Fibroblast of the aortic adventitia (primary cell): Measurements from ENCODE around the gene HDGFL2. TPM values are rescaled to one million over a fixed set of nuclear protein-coding genes. Genes with fewer than 3 reads are reported as not detected.

Experiments
- DNase-seq: peaks from one replicate; pipeline ENCODE4 v3.0.0-alpha.2; 2010; ENCODE audit warnings: low read depth
- H3K4me3 ChIP-seq: 2 replicates; pipeline ENCODE4 v1.5.1; 2011; ENCODE audit warnings: low read depth, mild to moderate bottlenecking, control low read depth, low read length, moderate library complexity
- total RNA-seq: library from RNA; depleted of rRNA; stranded (reverse); fragments of >200 nt; gene quantifications from 2 replicates; pipeline ENCODE4 v1.2.3, GENCODE V29; 2012; ENCODE audit warnings: low replicate concordance
- TF ChIP-seq, protein P1 (sequence below): IDR thresholded peaks from 2 replicates; pipeline ENCODE4 v1.5.1; 2011; ENCODE audit warnings: mild to moderate bottlenecking, low read length, control low read depth, inconsistent platforms; ENCODE audit not compliant: insufficient read depth

The HDGFL2 gene
- total RNA-seq, 1 donor = 41.0 TPM

DNA sequence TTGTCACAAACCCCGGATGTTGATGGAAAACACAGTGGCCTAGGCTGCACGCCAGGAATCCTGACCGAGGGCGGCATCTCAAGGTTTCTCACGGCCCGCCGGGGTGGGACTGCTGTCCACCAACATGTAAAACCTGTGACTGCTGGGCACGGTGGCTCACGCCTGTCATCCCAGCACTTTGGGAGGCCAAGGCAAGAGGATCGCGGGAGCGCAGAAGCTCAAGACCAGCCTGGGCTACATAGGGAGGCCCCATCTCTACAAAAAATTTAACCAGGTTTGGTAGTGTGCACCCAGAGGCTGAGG lies 35.0 kb downstream of the HDGFL2 start:
- DNase-seq = no peak
- TF ChIP-seq, protein P1, sequence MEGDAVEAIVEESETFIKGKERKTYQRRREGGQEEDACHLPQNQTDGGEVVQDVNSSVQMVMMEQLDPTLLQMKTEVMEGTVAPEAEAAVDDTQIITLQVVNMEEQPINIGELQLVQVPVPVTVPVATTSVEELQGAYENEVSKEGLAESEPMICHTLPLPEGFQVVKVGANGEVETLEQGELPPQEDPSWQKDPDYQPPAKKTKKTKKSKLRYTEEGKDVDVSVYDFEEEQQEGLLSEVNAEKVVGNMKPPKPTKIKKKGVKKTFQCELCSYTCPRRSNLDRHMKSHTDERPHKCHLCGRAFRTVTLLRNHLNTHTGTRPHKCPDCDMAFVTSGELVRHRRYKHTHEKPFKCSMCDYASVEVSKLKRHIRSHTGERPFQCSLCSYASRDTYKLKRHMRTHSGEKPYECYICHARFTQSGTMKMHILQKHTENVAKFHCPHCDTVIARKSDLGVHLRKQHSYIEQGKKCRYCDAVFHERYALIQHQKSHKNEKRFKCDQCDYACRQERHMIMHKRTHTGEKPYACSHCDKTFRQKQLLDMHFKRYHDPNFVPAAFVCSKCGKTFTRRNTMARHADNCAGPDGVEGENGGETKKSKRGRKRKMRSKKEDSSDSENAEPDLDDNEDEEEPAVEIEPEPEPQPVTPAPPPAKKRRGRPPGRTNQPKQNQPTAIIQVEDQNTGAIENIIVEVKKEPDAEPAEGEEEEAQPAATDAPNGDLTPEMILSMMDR = no peak
- H3K4me3 ChIP-seq = no peak overlapping the region

DNA sequence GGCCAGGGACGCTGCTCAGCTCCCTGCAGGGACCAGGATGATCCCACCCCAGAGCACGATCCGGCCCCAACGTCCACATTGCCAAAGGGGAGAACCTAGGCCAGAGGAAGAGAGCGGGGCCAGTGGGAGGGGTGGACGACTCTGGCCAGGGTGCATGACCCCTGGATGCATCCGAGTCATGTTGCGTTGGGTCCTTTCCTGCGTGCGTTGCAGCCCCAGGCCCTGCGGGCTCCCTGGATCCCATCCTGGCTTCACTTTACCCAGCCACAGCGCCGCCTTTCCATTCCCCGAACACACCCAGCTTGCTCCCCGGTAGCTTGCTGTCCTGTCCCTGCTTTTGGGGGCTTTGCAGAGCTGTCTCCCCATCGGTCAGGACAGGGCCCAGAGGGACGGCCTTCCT lies 35.7 kb downstream of the HDGFL2 start:
- DNase-seq = no peak
- no peak overlapping the region for H3K4me3 ChIP-seq
- TF ChIP-seq, protein P1 = no peak

DNA sequence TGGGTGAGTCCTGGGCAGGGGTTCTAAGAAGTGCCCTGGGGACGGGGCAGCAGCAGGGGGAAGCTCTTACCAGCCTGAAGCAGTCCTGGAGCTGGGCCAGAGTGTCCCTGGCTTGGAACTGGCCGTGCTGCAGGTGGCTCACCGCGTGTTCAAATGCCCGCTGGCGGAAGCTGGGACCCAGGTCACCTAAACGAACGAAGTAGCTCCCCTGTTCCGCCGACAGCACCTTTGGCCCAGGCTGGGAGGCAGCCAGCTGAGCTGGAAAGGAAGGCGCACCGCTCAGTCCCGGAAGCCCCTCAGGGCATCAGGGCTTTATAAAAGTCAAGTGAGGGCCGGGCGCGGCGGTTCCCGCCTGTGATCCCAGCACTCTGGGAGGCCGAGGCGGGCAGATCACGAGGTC lies 36.6 kb downstream of the HDGFL2 start:
- no peak for DNase-seq
- no peak overlapping the region for H3K4me3 ChIP-seq
- TF ChIP-seq, protein P1 = no peak

DNA sequence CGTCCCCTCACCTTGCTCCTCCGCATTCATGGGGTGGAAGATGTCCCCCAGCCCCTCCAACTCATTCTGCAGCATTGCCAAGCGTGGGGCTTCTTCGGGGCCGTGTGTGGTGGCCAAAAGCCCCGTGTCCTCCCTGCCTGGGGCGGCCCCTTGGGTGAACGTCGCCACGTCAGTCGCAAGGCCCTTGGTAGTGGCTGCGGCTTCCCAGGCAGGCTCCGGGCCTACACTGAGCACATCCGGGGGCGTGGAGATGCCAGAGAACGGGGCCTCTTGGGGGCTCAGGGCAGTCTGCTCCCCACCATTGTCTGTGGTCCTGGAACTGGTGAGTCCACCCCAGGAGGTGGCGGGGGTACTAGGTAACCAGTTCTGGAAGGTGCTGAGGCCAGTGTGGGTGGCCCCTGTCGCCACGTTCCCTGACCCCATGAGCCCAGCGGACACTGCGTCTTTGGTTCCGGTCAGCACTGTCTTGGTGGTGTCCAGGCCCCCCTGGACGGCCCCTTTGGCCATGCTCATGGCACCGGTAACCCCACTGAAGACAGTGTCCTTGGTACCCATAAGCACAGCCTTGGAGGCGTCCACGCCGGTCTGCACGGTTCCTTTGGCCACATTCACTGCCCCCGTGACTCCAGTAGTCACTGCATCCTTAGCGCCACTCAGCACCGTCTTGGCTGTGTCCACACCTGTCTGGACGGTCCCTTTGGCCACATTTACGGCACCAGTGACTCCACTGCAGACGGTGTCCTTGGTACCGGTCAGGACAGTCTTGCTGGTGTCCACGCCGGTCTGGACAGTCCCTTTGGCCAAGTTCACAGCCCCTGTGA lies 38.5 kb downstream of the HDGFL2 start:
- TF ChIP-seq, protein P1 = no peak
- no peak overlapping the region for H3K4me3 ChIP-seq
- no peak for DNase-seq

DNA sequence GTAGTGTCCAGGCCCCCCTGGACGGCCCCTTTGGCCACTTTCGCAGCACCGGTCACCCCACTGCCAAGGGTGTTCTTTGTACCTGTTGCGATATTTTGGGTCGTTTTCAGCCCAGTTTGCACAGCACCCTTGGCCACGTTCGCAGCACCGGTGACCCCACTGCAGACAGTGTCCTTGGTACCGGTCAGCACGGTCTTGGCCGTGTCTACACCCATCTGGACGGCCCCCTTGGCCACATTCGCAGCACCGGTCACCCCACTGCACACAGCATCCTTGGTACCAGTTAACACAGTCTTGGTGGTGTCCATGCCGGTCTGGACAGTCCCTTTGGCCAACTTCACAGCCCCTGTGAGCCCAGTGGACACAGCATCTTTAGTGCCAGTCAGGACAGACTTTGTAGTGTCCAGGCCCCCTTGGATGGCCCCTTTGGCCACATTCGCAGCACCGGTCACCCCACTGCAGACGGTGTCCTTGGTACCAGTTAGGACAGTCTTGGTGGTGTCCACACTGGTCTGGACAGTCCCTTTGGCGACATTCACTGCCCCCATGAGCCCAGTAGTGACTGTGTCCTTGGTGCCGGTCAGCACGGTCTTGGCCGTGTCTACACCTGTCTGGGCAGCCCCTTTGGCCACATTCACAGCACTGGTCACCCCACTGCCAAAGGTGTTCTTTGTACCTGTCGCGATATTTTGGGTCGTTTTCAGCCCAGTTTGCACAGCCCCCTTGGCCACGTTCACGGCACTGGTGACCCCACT lies 39.4 kb downstream of the HDGFL2 start:
- TF ChIP-seq, protein P1 = no peak
- H3K4me3 ChIP-seq = no peak overlapping the region
- no peak for DNase-seq

DNA sequence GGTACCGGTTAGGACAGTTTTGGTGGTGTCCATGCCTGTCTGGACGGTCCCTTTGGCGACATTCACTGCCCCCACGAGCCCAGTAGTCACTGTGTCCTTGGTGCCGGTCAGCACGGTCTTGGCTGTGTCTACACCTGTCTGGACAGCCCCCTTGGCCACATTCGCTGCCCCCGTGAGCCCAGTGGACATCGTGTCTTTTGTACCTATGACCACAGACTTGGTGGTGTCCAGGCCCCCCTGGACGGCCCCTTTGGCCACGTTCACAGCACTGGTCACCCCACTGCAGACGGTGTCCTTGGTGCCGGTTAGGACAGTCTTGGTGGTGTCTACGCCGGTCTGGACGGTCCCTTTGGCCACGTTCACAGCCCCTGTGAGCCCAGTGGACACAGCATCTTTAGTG lies 40.0 kb downstream of the HDGFL2 start:
- DNase-seq = no peak
- no peak overlapping the region for H3K4me3 ChIP-seq
- TF ChIP-seq, protein P1 = no peak
